ENCODE data around the gene ENO4. TPM values are rescaled to one million over a fixed set of nuclear protein-coding genes. Genes with fewer than 3 reads are reported as not detected.

ENO4 gene
- total RNA-seq, 1 experiment from 2014 or later: 0.52 TPM

DNA sequence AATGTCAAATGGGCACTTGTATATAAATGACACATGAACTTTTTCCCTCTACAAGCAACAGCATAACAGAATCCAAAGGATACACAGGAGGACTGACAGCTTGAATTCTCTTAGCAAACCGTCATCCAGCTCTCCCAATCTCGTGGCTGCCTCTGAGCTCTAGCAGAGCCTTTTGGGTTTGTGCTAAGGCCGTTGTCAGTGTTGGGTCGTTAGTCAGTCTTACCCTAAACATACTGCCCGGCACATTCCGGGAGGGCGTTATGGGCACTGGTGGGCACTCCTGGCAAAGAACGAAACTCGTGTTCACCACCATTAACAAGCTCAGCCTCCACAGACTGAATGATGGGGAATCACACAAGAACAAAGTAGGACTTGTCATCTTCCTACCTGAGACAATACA lies 19.6 kb upstream of the ENO4 start:
- DNase-seq (ENCODE audit: extremely low read depth, low read depth): no peak

DNA sequence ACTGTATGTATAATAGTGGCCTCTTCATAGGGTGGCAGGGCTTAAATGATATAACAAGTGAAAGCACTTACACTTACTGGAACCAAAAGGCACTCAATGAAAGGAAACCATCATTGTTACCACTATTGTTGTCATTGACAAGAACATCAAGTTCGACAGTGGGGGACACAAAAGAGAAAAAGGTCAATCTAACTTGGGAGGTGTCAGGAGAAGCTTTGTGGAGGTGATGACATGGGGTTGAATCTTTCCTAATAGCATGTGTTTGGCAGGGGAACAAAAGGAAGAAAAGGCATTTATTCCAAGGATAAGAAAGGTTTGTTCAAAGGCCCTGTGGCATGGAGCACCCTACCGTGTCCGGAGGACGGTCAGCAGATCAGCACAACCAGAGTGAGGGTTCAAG lies 18.2 kb upstream of the ENO4 start:
- no peak for DNase-seq (ENCODE audit: extremely low read depth, low read depth)

DNA sequence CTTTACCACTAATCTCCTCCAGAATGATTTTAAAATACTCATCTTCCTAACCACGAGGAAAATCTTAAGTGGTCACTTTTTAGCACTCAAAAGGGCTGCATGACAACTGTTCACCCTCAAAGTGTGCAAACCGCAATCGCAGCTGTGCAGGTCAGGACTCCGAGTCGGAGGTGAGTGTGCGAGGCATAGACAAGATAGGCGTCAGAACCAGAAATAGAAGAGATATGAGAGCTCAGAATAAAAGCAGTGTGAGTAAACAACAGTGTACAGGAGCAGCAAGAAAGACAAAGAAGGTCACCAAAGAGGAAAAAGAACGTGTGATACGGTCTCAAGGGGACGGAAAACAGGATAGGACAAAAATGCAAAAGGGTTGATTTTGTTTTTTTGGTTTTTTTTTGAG lies 17.5 kb upstream of the ENO4 start:
- DNase-seq (ENCODE audit: extremely low read depth, low read depth): no peak

DNA sequence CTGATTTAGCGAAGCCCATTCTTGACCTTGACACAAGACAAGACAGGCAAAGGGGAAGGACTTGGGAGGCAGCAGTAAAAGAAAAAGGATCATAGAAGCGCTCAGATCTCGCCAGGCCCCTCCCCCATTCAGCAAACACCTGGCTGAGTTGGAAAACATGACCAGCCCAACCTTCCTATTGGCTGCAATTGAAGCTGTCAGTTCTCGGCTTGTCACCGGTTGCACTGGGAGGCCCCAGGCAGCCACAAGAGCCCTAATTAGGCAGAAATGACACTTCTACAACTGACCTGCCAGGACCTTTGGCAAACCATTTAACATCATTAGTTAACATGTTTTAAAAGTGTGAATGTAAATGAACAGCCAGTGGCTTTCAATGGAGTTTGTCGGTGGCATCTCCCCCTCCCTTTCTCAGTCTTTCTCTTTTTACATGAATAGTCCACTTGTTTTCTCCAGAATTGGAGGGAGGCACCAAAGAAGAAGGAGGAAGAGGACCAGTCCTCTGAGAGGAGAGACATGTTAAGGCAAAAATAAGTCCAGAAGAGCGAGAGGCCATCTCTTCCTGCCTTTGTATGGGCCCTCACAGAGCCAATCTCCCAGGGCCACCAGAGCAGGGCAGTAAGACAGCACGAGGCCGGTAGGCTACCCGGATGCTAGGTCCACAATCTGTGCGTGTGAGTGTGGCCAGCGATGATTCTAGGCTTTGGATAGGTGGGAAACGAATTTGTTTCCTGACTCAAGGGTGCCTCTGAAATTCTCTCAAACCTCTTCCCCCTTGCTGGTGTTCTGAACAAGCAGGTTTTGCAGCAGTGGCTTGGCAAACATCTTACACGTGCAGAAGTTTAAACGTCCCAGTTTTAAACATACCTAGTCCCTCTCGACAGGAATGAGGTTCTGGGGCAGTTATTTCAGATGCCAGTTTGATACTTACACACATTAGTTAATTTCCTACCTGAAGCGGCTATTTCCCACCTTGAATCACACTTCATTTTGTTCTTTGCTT lies 15.0 kb upstream of the ENO4 start:
- no peak for DNase-seq (ENCODE audit: extremely low read depth, low read depth)

GRCh38 chr10:116835658-116836057 lies 13.6 kb upstream of the ENO4 start:
- no peak for DNase-seq (ENCODE audit: extremely low read depth, low read depth)

GRCh38 chr10:116836083-116836482 lies 13.2 kb upstream of the ENO4 start:
- DNase-seq (ENCODE audit: extremely low read depth, low read depth): peak; percentile 33

- no peak for DNase-seq (ENCODE audit: extremely low read depth, low read depth)
Observed at GRCh38 chr10:116836902-116837523, 12.3 kb upstream of the ENO4 start.

GRCh38 chr10:116838143-116838725 lies 11.1 kb upstream of the ENO4 start:
- DNase-seq (ENCODE audit: extremely low read depth, low read depth): no peak

DNA sequence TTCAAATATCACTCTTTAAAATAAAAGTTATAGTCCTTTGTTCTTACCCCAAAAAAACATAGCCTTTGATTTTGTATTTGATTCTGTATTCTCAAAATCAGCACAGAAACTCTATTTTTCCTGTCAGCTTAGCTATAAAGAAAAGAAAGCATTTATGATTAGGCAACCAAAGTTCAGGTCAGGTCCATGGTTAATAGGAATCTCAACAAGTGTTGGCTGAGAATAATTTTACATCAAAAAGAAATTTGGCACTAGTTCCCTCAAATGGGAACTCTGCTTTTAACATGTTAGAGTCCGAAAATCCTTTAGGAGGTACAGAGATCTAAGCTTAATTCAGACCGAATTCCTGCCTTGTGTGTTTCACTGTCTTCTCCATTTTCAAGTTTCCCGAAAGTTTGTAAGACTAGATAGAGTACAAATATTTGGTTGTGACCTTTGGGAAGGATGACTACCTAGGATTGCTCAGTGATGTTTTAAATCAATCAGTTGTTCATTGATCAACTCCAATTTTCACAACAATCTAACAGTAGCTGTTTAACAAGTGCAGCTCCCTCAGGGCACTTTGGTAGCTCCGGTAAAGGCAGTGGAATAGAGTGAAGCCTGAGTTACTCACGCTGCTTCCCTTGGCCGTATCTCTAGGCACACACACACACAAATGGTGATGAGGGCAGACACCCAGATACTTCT lies 8.8 kb upstream of the ENO4 start:
- no peak for DNase-seq (ENCODE audit: extremely low read depth, low read depth)

- DNase-seq (ENCODE audit: extremely low read depth, low read depth): no peak
Observed at GRCh38 chr10:116845823-116846222, 3.5 kb upstream of the ENO4 start.

GRCh38 chr10:116848032-116848943 lies 1.0 kb upstream of the ENO4 start:
- DNase-seq (ENCODE audit: extremely low read depth, low read depth): no peak

DNA sequence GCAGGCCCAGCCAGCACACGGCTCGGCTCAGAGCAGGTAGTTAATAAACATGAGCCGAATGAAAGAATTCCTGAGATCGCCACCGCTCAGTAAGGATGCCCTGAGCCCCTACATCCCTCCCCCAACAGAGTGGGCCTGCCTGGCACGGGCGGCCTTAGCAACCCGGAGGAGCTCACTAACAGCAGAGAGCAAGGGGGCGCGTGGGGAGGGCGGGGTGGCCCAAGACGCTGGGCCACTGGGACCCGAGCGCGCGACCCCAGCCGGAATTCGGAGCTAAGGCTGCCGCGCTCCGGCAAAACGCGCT lies 403 bp upstream of the ENO4 start:
- no peak for DNase-seq (ENCODE audit: extremely low read depth, low read depth)

GRCh38 chr10:116850058-116850611 lies 836 bp downstream of the ENO4 start:
- DNase-seq (ENCODE audit: extremely low read depth, low read depth): no peak

- no peak for DNase-seq (ENCODE audit: extremely low read depth, low read depth)
Observed at GRCh38 chr10:116852246-116852645, 2.9 kb downstream of the ENO4 start.

- DNase-seq (ENCODE audit: extremely low read depth, low read depth): no peak
Observed at GRCh38 chr10:116853287-116853686, 4.0 kb downstream of the ENO4 start.

DNA sequence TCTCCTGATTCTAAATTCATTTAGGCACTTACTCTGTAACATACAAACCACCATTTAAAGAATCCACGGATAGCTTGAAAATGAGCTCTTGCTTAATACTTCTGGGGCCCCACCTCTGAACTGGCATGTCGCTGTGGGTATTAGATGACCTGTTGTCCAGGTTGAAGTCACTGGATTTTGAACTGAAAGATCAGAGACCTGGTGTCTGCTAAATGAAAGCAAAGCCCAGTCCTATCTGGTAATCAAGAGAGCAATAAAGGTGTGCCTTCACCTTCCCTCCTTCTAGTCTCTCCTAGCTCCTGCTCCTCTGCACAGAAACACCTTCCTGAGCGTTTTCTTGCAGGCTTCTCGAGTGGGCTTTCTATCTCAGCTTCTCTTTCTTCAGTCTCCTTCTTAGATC lies 4.4 kb downstream of the ENO4 start:
- no peak for DNase-seq (ENCODE audit: extremely low read depth, low read depth)

- DNase-seq (ENCODE audit: extremely low read depth, low read depth): no peak
Observed at GRCh38 chr10:116857156-116857555, 7.9 kb downstream of the ENO4 start.

GRCh38 chr10:116861796-116862195 lies 12.5 kb downstream of the ENO4 start:
- DNase-seq (ENCODE audit: extremely low read depth, low read depth): no peak

GRCh38 chr10:116864436-116864835 lies 15.1 kb downstream of the ENO4 start:
- DNase-seq (ENCODE audit: extremely low read depth, low read depth): no peak

- DNase-seq (ENCODE audit: extremely low read depth, low read depth): no peak
Observed at GRCh38 chr10:116866066-116866465, 16.8 kb downstream of the ENO4 start.

Data from NCI-H460 (cell line).